Gastrocnemius medialis (tissue), 4 donors: Measurements from ENCODE around the gene TRIM28. TPM values are rescaled to one million over a fixed set of nuclear protein-coding genes. Genes with fewer than 3 reads are reported as not detected.

Experiments used
- ATAC-seq, 2 donors: fragments of 150-250 bp; one replicate each; pipeline ENCODE4 v1.9.1; 2016
- DNase-seq, 2 donors: peaks; one replicate each; pipeline ENCODE4 v3.0.0-alpha.2; 2019
- H3K27ac ChIP-seq, 4 donors: fragments of 200-600 bp; sonication (generic); 1 replicate in 1 of 4; 2 replicates in 3 of 4; pipeline ENCODE4 v1.5.1; 2016 to 2018; ENCODE audit warnings: mild to moderate bottlenecking in 2 of 4, moderate library complexity in 1 of 4
- H3K27me3 ChIP-seq, 3 donors: fragments of 200-600 bp; sonication (generic) in 2 of 3; 1 replicate in 1 of 3; 2 replicates in 2 of 3; pipeline versions ENCODE4 v1.5.1 to v1.6.0; 2016 to 2019; ENCODE audit warnings: mild to moderate bottlenecking in 1 of 3, moderate library complexity in 1 of 3
- H3K36me3 ChIP-seq, 2 donors: fragments of 200-600 bp; sonication (generic) in 1 of 2; one replicate each; pipeline ENCODE4 v1.5.1; 2017 to 2018
- H3K4me1 ChIP-seq, 2 donors: fragments of 200-600 bp; sonication (generic) in 1 of 2; one replicate each; pipeline ENCODE4 v1.5.1; 2016 to 2017; ENCODE audit warnings: mild to moderate bottlenecking in 2 of 2
- H3K4me3 ChIP-seq, 4 donors: fragments of 200-600 bp; sonication (generic) in 3 of 4; 1 replicate in 1 of 4; 2 replicates in 3 of 4; pipeline ENCODE4 v1.5.1; 2016 to 2019; ENCODE audit warnings: mild to moderate bottlenecking in 2 of 4
- H3K9me3 ChIP-seq, 3 donors: fragments of 200-600 bp; sonication (generic) in 2 of 3; 1 replicate in 1 of 3; 2 replicates in 2 of 3; pipeline ENCODE4 v1.5.1; 2016 to 2019
- POLR2A ChIP-seq, 2 donors: fragments of 450-650 bp; IDR thresholded peaks; one replicate each; pipeline ENCODE4 v1.6.1; 2017; ENCODE audit warnings: antibody characterized with exemption in 2 of 2, mild to moderate bottlenecking in 2 of 2, moderate library complexity in 2 of 2
- in situ Hi-C, 4 donors: fragments of 200-750 bp; cut with MboI; loops; one replicate each; pipeline versions ENCODE4 v1.15.0 to v1.8.0; 2017; ENCODE audit warnings: low sequenced_read_pairs in 4 of 4
- intact Hi-C: fragments of 100-400 bp; cut with DNase I; formaldehyde crosslinking; loops from one replicate; pipeline ENCODE4 v1.15.1; 2023; ENCODE audit warnings: low total_unique reads
- total RNA-seq, 4 donors: library from RNA; depleted of rRNA; stranded (reverse); fragments of >200 nt; gene quantifications; one replicate each; pipeline versions ENCODE4 v1.1.0 to v1.2.3, GENCODE V29; 2016
- TF ChIP-seq, protein P1 (sequence below), 5 experiments: fragments of 450-650 bp in 3 of 5; fragments of 200-600 bp in 2 of 5; sonication (generic) in 2 of 5; IDR thresholded peaks in 4 of 5; conservative IDR thresholded peaks in 1 of 5; 1 replicate in 4 of 5; 2 replicates in 1 of 5; pipeline ENCODE4 v1.5.1; 2016 to 2019; ENCODE audit warnings: antibody characterized with exemption in 5 of 5, mild to moderate bottlenecking in 3 of 5, moderate library complexity in 3 of 5

Gene TRIM28
- total RNA-seq, 4 donors from 2014 or later, result 145 to 239 (median 191) TPM

DNA sequence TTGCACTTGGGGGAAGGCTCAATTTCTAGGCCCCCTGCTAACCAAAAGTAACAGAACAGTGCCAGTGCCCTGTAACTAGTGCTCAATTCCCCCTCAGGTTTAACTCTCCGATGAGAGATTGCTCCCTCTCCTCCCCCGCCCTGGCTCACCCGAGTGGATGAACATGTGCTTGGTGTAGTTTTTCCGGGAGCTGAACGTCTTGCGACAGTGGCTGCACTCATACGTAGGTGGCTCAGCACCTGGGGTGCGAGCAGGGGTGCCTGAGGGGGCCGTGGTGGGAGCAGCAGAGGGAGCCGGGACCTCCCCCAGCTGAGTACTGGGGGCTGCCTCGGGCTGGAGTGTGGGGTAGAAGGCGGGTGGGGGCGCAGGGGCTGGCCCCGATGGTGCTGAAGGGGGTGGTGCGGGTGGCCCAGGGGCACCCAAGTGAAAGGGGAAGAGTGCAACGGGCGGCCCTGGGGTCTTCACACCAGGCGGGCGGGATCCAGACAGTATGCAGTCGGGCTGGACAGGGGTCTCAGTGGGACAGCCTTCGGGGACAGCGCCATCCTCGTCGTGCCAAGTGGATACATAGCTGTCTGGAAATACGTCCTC lies 27.5 kb upstream of the TRIM28 start:
- peaks cover 34 to 40% of the 10 kb centered on the region in 2 donors for H3K4me1 ChIP-seq
- ATAC-seq, result no peak
- in situ Hi-C loops, result no loop called here
- peaks cover 0 to 15% of the 10 kb centered on the region in 2 donors for H3K36me3 ChIP-seq
- no peaks in the 10 kb centered on the region for H3K27me3 ChIP-seq
- H3K9me3 ChIP-seq, result no peaks in the 10 kb centered on the region
- peak overlapping the region in 2 of 4 donors; percentile 33 to 36 for H3K27ac ChIP-seq
- TF ChIP-seq, protein P1, sequence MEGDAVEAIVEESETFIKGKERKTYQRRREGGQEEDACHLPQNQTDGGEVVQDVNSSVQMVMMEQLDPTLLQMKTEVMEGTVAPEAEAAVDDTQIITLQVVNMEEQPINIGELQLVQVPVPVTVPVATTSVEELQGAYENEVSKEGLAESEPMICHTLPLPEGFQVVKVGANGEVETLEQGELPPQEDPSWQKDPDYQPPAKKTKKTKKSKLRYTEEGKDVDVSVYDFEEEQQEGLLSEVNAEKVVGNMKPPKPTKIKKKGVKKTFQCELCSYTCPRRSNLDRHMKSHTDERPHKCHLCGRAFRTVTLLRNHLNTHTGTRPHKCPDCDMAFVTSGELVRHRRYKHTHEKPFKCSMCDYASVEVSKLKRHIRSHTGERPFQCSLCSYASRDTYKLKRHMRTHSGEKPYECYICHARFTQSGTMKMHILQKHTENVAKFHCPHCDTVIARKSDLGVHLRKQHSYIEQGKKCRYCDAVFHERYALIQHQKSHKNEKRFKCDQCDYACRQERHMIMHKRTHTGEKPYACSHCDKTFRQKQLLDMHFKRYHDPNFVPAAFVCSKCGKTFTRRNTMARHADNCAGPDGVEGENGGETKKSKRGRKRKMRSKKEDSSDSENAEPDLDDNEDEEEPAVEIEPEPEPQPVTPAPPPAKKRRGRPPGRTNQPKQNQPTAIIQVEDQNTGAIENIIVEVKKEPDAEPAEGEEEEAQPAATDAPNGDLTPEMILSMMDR (IDR thresholded peaks at IDR 0.05 in 4 of 5, conservative IDR thresholded peaks at IDR 0.05 in 1 of 5), result no peak
- TF ChIP-seq POLR2A (IDR thresholded peaks at IDR 0.05), result no peak
- no peak for DNase-seq
- intact Hi-C loops, result no loop called here
- no peak overlapping the region for H3K4me3 ChIP-seq

GRCh38 chr19:58516964-58517833 lies 26.7 kb upstream of the TRIM28 start:
- Histone ChIP-seq H3K4me1 (peaks cover 34 to 40% of the 10 kb centered on the region in 2 donors), H3K27ac (no peak overlapping the region), H3K27me3 (no peaks in the 10 kb centered on the region), H3K4me3 (no peak overlapping the region), H3K9me3 (no peaks in the 10 kb centered on the region), H3K36me3 (peaks cover 0 to 15% of the 10 kb centered on the region in 2 donors)
- intact Hi-C loops (no loop called here), in situ Hi-C loops (no loop called here)
- no peak for ATAC-seq
- no peak for TF ChIP-seq POLR2A (IDR thresholded peaks at IDR 0.05)
- TF ChIP-seq, protein P1 (IDR thresholded peaks at IDR 0.05 in 4 of 5, conservative IDR thresholded peaks at IDR 0.05 in 1 of 5), result no peak
- no peak for DNase-seq

DNA sequence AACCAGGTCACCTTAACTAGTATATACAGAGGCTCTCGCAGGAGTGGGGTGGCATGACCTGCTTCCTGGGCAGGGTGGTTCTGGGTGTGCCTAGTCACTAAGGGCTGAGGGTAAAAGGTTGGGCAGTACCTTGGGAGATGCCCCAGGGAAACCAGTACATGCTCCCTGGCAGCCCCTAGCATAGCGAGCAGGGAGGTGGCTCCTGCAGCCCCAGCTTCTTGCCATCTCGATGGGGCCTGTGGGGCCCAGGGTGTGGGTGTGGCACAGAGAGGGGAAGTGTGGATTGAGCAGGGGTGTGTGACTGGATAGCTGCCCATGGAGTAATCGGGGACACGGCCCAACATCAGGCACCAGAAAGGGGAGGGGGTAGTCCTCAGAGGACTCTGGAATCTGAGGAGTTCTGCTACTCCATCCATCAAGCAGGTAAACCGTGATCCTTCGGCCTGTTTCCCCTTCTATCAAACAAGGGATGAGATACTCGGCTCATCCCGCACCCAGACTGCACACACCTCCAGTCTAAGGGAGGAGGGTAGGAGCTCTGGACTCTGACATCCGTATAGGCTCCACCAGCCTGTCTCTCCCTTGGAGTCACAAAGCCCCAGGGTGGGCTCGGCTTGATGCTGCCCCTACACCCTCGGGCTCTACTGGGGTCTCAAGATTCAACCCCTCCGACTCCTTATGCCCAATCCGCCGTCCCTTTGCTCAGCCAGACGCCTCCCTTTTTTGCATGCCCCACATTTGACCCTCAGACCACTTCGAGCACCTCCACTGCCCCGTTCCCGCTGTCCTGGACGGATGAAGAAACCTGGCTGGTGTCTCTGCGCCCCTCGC lies 25.4 kb upstream of the TRIM28 start:
- intact Hi-C loops (loop anchor here (1.0 kb wide), 4 partner anchors 19 to 213 kb away; partner anchors contain the start of genes ERVK3-1 and TRIM28), in situ Hi-C loops (no loop called here)
- no peaks in the 10 kb centered on the region for H3K27me3 ChIP-seq
- no peak for TF ChIP-seq POLR2A (IDR thresholded peaks at IDR 0.05)
- TF ChIP-seq, protein P1 (IDR thresholded peaks at IDR 0.05 in 4 of 5, conservative IDR thresholded peaks at IDR 0.05 in 1 of 5), result peak in 3 of 5 experiments; percentile 39 to 46 (median 42)
- no peaks in the 10 kb centered on the region for H3K9me3 ChIP-seq
- H3K27ac ChIP-seq, result peak overlapping the region; percentile 84 to 96 (median 94)
- DNase-seq (no peak), ATAC-seq (no peak)
- H3K36me3 ChIP-seq, result peaks cover 0 to 15% of the 10 kb centered on the region in 2 donors
- peak overlapping the region; percentile 69 to 88 (median 80) for H3K4me3 ChIP-seq
- peaks cover 34 to 40% of the 10 kb centered on the region in 2 donors for H3K4me1 ChIP-seq

- DNase-seq (peak; percentile 20 to 39), ATAC-seq (peak; percentile 28 to 40)
- intact Hi-C loops, result loop anchor here (1.0 kb wide), 4 partner anchors 20 to 214 kb away; partner anchors contain the start of genes ERVK3-1 and TRIM28
- in situ Hi-C loops, result no loop called here
- Histone ChIP-seq H3K4me3 (peak overlapping the region; percentile 69 to 88 (median 80)), H3K4me1 (peaks cover 34 to 36% of the 10 kb centered on the region in 2 donors), H3K27ac (peak overlapping the region; percentile 84 to 96 (median 94)), H3K27me3 (no peaks in the 10 kb centered on the region), H3K9me3 (no peaks in the 10 kb centered on the region), H3K36me3 (peaks cover 0 to 15% of the 10 kb centered on the region in 2 donors)
- no peak for TF ChIP-seq POLR2A (IDR thresholded peaks at IDR 0.05)
- TF ChIP-seq, protein P1 (IDR thresholded peaks at IDR 0.05 in 4 of 5, conservative IDR thresholded peaks at IDR 0.05 in 1 of 5), result no peak
Observed at GRCh38 chr19:58519087-58519354, 24.8 kb upstream of the TRIM28 start.
